RWPE2 (cell line): Measurements from ENCODE around the gene AIM2.

Source experiments
- ATAC-seq: fragments of 200-7000 bp; cut with Tn5 transposase; 3 replicates; pipeline ENCODE4 v1.9.1; 2021; ENCODE audit warnings: low read depth
- DNase-seq: peaks from one replicate; pipeline ENCODE4 v3.0.0-alpha.2; 2020; ENCODE audit warnings: low spot score
- H3K27ac ChIP-seq: fragments of 450-650 bp; 2 replicates; pipeline ENCODE4 v1.5.1; 2017; ENCODE audit warnings: mild to moderate bottlenecking; ENCODE audit not compliant: poor library complexity, severe bottlenecking
- H3K27me3 ChIP-seq: fragments of 250-450 bp; sonication (Bioruptor Pico); 2 replicates; pipeline ENCODE4 v1.5.1; 2021; ENCODE audit warnings: mild to moderate bottlenecking, moderate library complexity; ENCODE audit not compliant: insufficient read depth, poor library complexity, severe bottlenecking
- H3K36me3 ChIP-seq: fragments of 250-450 bp; sonication (Bioruptor Pico); 2 replicates; pipeline ENCODE4 v1.5.1; 2020; ENCODE audit warnings: low read depth, mild to moderate bottlenecking, moderate library complexity
- H3K4me1 ChIP-seq: fragments of 250-450 bp; sonication (Bioruptor Pico); 2 replicates; pipeline ENCODE4 v1.5.1; 2021; ENCODE audit warnings: mild to moderate bottlenecking, moderate library complexity; ENCODE audit not compliant: insufficient read depth, poor library complexity, severe bottlenecking
- H3K4me3 ChIP-seq: fragments of 250-450 bp; sonication (Bioruptor Pico); 2 replicates; pipeline ENCODE4 v1.5.1; 2021; ENCODE audit warnings: mild to moderate bottlenecking, moderate library complexity; ENCODE audit not compliant: severe bottlenecking
- H3K9me3 ChIP-seq: fragments of 250-450 bp; sonication (Bioruptor Pico); 2 replicates; pipeline ENCODE4 v1.5.1; 2021; ENCODE audit warnings: mild to moderate bottlenecking, moderate library complexity; ENCODE audit not compliant: severe bottlenecking
- TF ChIP-seq, protein P1 (sequence below): fragments of 450-650 bp; IDR thresholded peaks from one replicate; pipeline ENCODE4 v1.5.1; 2017; ENCODE audit warnings: mild to moderate bottlenecking, moderate library complexity; ENCODE audit not compliant: poor library complexity, severe bottlenecking

AIM2 gene

GRCh38 chr1:159083013-159083412 is 6.4 kb upstream of the AIM2 start:
- Histone ChIP-seq H3K27me3 (no peaks in the 10 kb centered on the region), H3K9me3 (no peaks in the 10 kb centered on the region), H3K27ac (no peak overlapping the region), H3K4me3 (no peak overlapping the region), H3K36me3 (no peaks in the 10 kb centered on the region), H3K4me1 (peaks cover under 1% of the 10 kb centered on the region)
- TF ChIP-seq, protein P1, sequence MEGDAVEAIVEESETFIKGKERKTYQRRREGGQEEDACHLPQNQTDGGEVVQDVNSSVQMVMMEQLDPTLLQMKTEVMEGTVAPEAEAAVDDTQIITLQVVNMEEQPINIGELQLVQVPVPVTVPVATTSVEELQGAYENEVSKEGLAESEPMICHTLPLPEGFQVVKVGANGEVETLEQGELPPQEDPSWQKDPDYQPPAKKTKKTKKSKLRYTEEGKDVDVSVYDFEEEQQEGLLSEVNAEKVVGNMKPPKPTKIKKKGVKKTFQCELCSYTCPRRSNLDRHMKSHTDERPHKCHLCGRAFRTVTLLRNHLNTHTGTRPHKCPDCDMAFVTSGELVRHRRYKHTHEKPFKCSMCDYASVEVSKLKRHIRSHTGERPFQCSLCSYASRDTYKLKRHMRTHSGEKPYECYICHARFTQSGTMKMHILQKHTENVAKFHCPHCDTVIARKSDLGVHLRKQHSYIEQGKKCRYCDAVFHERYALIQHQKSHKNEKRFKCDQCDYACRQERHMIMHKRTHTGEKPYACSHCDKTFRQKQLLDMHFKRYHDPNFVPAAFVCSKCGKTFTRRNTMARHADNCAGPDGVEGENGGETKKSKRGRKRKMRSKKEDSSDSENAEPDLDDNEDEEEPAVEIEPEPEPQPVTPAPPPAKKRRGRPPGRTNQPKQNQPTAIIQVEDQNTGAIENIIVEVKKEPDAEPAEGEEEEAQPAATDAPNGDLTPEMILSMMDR: no peak
- no peak for DNase-seq
- no peak for ATAC-seq

- TF ChIP-seq, protein P1: no peak
- ATAC-seq (no peak), DNase-seq (no peak)
- Histone ChIP-seq H3K9me3 (no peaks in the 10 kb centered on the region), H3K27ac (no peak overlapping the region), H3K4me3 (no peak overlapping the region), H3K36me3 (no peaks in the 10 kb centered on the region), H3K4me1 (no peaks in the 10 kb centered on the region), H3K27me3 (no peaks in the 10 kb centered on the region)
These were observed 5.1 kb upstream of the AIM2 start for GRCh38 chr1:159081626-159082025.

DNA sequence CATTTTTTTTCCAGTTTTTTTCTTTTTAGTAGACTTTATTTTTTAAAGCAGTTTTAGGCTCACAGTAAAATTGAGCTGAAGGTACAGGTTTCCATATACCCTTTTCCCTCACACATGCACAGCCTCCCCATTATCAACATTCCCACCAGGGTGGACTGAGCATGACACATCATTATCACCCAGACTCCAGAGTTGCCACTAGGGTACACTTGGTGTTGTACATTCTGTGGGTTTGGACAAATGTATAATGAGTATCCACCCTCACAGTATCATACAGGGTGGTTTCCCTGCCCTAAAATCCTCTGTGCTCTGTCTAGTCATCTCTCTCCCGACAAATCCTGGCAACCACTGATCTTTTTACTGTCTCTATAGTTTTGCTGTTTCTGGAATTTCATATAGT is 3.0 kb upstream of the AIM2 start:
- Histone ChIP-seq H3K4me3 (no peak overlapping the region), H3K4me1 (no peaks in the 10 kb centered on the region), H3K27ac (no peak overlapping the region), H3K27me3 (no peaks in the 10 kb centered on the region), H3K36me3 (no peaks in the 10 kb centered on the region), H3K9me3 (no peaks in the 10 kb centered on the region)
- TF ChIP-seq, protein P1: no peak
- DNase-seq: no peak
- ATAC-seq: no peak

DNA sequence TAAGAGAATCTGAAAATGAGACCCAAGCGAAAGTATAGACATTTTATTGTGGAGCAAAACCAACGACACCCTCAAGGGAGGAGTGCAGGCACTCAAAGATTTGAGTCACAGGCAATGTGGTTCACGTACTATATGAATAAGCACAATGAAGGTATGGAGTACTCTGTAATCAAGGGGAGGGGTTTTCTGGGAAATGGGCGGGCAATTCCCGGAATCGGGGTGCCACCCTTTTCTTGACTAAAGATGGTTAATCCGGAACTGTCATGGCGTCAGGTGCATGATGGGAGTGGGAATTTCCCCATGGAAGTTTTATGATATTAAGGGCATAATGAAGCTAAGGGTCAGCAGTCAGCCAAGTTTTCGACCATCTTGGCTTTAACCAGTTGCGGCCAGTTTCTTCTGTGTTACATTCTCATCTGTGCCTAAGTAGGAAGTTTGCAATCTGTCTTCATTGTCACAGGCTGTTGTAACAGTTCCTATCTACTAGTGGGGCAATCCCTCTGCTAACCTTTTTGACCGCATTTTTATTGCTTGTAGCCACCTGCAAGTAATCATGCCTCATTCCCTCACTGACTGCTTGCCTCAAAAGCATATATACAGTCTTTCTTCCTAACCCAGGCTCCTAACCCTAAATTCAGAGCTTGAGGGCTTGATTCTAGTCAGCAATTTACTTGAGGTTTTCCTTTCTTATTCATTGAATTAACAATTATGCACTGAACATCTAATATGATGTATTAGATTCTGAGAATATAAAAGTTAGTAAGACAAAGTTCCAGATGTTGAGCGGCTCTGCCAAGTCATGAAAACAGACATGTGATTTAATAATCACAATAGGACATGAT is 775 bp upstream of the AIM2 start:
- DNase-seq: no peak
- no peak for ATAC-seq
- no peak overlapping the region for H3K4me3 ChIP-seq
- no peaks in the 10 kb centered on the region for H3K36me3 ChIP-seq
- H3K4me1 ChIP-seq: no peaks in the 10 kb centered on the region
- H3K27me3 ChIP-seq: no peaks in the 10 kb centered on the region
- H3K27ac ChIP-seq: no peak overlapping the region
- H3K9me3 ChIP-seq: no peaks in the 10 kb centered on the region
- TF ChIP-seq, protein P1: no peak

DNA sequence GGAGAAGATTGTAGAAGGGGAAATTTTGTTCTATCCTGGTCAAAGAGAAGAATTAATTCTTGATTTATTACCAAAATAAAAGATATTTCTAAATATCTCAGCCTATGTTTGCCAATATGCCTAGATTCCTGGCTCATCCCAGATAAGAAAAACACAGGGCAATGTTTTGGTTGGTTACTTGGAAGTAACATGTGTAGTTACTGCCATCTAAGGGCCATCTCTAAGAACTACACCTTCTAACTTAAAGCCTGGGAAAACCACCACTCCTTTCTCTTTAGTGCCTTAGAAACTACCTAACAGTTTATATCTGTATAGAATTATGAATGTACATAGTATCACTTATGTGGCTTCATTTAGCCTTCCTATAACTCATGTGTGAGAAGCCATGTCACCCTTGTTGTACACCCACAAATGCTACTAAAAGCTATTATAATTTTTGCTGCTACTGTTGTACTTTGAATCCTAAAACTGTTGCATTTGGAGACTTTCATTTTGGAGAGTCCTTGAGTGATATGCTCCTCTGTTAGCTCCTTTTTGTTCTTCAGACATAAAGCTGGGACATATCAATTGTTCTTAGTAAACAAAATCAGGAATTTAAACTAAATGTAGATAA is 4.5 kb downstream of the AIM2 start:
- ATAC-seq: peak; percentile 42; the same call in 1 of the 3 replicates
- TF ChIP-seq, protein P1: peak; percentile 81
- Histone ChIP-seq H3K4me1 (no peaks in the 10 kb centered on the region), H3K27ac (no peak overlapping the region), H3K4me3 (no peak overlapping the region), H3K27me3 (no peaks in the 10 kb centered on the region), H3K9me3 (no peaks in the 10 kb centered on the region), H3K36me3 (no peaks in the 10 kb centered on the region)
- no peak for DNase-seq
